Measurements from ENCODE around the gene NUDCD3.

DNA sequence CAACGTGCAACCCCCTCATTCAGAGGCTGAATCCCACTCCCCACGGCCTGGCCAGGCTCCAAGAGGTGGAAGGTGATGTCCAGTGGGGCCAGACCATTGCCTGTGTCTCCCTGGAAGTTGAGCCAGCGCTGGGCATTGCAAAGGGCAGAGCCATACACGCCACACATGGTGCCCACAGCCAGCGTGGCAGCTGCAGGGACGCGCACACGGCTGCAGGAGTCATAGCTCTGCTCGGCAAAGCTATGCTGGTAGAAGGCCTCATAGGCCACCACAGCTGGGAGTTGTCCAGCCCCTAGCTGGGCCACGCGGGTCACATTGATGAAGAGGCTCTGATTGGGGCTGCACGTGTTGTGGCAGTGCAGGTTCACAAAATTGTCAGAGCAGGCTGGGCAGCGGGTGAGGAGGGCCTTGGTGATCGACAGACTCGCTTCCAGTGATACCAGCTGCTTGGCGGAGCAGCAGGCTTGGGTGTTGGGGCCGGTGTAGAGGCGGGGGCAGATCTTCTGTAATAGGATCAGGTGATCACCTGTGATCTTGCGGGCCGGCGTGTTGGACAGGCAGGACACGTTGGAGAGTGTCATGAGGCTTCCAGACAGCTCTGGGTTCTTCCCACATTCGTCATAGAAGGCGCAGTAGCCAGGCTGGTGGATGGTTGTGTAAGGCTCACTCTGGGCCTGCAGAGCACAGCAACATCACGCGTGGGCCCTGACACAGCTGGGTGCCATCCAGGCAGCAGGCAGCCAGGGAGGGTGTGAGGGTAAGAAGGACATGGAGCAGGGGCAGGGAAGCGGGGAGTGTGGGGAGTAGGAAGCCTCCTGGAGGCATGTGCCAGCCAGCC lies 49.4 kb upstream of the NUDCD3 start:
- TF ChIP-seq, protein P1, sequence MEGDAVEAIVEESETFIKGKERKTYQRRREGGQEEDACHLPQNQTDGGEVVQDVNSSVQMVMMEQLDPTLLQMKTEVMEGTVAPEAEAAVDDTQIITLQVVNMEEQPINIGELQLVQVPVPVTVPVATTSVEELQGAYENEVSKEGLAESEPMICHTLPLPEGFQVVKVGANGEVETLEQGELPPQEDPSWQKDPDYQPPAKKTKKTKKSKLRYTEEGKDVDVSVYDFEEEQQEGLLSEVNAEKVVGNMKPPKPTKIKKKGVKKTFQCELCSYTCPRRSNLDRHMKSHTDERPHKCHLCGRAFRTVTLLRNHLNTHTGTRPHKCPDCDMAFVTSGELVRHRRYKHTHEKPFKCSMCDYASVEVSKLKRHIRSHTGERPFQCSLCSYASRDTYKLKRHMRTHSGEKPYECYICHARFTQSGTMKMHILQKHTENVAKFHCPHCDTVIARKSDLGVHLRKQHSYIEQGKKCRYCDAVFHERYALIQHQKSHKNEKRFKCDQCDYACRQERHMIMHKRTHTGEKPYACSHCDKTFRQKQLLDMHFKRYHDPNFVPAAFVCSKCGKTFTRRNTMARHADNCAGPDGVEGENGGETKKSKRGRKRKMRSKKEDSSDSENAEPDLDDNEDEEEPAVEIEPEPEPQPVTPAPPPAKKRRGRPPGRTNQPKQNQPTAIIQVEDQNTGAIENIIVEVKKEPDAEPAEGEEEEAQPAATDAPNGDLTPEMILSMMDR (conservative IDR thresholded peaks at IDR 0.05; ENCODE audit: low read depth, low read length) = no peak
- TF ChIP-seq EZH2 (IDR thresholded peaks at IDR 0.05; ENCODE audit: low read length, unreplicated experiment) (no peak), EZH2phosphoT487 (IDR thresholded peaks at IDR 0.05; ENCODE audit: borderline replicate concordance, low read length) (no peak)

Measured in PC-3 (cell line).